HG02884 (cell line): ENCODE data around the gene CHKB.

Experiments
- ATAC-seq: cut with Tn5 transposase; IDR thresholded peaks from one replicate; pipeline ENCODE4 v1.9.1; 2021; ENCODE audit warnings: mild to moderate bottlenecking, moderate library complexity; ENCODE audit not compliant: unreplicated experiment

The CHKB gene

DNA sequence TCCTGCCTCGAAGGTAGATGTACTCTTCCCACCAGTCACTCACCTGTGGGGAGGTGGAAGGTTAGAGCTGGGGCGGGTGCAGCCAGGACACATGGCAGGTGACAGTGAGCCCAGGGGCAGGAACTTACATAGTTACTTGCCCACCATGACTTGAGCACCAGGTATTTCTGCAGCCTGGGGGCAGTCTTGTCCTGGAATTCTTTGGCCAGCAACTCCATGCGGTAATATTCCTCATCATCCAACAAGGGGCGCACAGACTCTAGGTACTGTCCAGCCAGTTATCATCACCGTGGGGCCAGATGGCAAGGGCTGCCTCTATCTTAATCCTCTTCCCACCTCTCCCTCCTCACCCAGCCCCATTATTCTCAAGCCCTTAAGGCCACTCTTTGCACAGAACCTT, 6.6 kb downstream of the CHKB start:
- no peak for ATAC-seq

- ATAC-seq = no peak
Measured at GRCh38 chr22:50575426-50575941, 7.2 kb downstream of the CHKB start.

GRCh38 chr22:50574383-50574755, 8.3 kb downstream of the CHKB start:
- ATAC-seq = no peak

- ATAC-seq = no peak
Measured at GRCh38 chr22:50573491-50574382, 8.9 kb downstream of the CHKB start.

- no peak for ATAC-seq
Measured at GRCh38 chr22:50572965-50573364, 9.7 kb downstream of the CHKB start.

- no peak for ATAC-seq
Measured at GRCh38 chr22:50571264-50572175, 11.1 kb downstream of the CHKB start.

DNA sequence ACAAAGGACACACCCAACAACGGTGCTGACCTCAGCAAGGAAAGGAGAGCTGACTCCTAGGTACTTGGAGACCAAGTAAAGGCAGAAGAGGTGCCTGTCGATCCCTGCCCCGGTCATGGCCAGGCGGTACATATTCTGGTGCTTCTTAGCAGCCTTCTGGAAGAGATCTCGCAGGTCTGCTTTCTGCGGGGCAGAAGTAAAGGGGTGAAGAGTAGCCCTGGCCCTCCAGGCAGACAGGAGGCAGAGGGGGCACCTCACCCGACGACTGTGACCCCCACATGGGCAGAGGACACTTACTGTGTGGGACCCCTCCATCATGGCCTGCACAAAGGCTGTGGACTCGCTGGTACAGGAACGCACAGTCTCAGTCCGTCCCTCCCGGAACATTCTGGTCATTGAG, 11.8 kb downstream of the CHKB start:
- ATAC-seq = no peak

DNA sequence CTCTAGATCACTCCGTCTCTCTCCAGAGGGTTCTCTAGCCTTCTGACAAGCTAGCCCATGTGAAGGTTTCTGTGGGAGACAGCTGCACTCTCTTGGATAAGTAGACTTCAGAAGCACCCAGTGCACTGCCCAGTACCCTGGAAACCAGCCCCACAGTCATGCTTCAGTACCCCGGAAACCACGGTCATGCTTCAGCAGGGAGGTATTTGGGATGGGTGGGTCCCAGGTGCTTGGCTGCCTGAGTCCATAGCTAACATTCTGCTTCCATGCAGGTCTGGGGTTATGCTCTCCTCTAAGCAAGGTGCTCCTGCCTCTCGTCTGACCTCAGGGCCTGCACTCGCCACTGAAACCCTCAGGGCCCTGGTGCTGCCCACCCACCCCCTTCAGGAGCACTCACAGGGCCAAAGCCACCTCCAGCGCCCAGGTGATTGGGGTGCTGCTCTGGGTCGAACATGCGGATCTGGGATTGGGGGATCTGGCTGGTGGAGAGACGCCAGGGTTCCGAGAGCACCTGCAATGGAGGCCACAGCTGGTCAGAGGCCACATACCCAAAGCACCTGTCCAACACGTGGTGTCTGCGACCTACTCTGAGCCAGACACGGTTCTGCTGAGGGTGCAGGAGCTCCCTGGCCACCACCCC, 12.6 kb downstream of the CHKB start:
- ATAC-seq = no peak

GRCh38 chr22:50569041-50569459, 13.6 kb downstream of the CHKB start:
- ATAC-seq = no peak

GRCh38 chr22:50568626-50569025, 14.0 kb downstream of the CHKB start:
- no peak for ATAC-seq

- ATAC-seq = no peak
Measured at GRCh38 chr22:50567721-50568252, 14.9 kb downstream of the CHKB start.

GRCh38 chr22:50564289-50564688, 18.4 kb downstream of the CHKB start:
- no peak for ATAC-seq

- ATAC-seq = no peak
Measured at GRCh38 chr22:50563413-50564160, 19.1 kb downstream of the CHKB start.

DNA sequence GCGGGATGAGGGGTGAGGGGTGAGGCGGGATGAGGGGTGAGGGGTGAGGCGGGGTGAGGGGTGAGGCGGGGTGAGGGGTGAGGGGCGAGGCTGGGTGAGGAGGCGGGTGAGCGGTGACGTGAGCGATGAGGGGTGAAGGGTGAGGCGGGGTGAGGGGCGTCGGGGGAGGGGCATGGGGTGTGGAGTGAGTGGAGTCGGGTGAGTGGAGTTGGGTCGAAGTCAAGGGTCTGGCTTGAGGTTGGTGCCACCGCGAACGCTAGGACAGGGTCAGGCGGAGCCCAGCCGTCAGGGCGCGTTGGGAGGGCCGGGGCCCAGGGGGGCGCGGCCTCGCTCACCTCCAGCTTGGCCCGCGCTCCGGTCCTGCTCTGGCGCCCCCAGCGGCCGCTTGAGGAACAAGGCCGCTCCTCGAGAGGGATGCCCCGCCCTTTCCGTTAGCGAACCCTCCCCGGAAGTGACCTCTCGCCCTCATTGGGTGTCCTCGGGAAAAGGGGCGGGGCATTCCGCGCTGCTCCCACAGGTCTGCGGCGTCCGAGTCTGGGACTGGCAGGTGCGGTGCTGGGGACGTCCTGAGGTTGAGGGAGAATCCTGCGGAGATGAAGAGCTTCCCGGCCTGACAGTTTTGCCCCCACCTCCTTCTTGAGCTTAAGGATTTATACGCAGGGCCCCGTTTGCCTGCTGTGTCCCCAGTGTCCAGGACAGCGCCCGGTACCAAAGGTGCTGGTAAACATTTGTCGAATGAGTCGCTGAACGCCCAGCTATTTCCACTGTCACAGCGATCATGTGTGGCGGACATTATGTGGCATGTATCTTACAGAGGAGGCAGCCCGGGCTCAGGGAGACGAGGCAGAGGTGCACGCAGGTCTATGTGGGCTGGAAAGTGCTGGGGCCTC, 19.9 kb downstream of the CHKB start, which contains the start of gene SYCE3:
SYCE3 (minus strand) TSS at position 397 of the 890 bp plus-strand sequence. CDS start 6,514 bp downstream, outside the sequence.
- ATAC-seq = peak; percentile 80

GRCh38 chr22:50561401-50562358, 21.0 kb downstream of the CHKB start:
- no peak for ATAC-seq

- no peak for ATAC-seq
Measured at GRCh38 chr22:50560034-50560433, 22.6 kb downstream of the CHKB start.

DNA sequence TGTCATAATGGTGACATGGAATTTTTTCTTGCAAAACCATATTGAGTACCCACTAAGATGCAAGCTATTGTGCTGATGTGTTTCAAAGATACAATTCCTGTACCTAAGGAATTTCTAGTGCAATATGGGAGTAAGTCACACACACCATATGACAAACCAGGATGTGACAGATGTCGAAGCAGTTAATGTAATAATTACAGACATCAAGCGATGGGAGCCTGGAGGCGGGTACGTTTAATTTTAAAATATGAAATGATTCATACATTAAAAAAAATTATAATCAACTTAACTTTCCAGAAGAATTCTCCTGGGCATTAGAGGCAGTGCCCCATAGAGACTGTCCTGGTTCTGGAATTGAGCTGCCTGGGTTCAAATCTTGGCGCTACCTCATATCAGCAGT, 25.9 kb downstream of the CHKB start:
- no peak for ATAC-seq

DNA sequence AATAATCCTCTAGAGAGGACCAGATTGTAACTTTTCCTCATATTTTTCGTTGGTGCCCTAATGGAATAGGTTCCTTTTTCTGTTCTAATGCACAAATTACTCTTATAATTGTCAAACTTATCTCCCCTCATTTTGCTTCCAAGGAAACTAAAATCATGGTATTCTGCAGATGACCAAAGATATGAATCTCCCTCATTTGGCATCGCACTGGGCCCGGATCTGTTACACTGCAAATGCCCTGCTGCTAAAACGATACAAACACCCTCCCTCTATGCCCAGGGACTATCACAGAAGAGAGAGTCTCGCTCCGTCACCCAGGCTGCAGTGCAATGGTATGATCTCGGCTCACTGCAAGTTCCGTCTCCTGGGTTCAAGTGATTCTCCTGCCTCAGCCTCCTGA, 29.3 kb downstream of the CHKB start:
- ATAC-seq = no peak
